ENCODE data around the gene AMER2. TPM values are rescaled to one million over a fixed set of nuclear protein-coding genes. Genes with fewer than 3 reads are reported as not detected.

Gene AMER2
- total and polyA plus RNA-seq, 7 experiments from 2014 or later = 0.05 TPM; not detected in 6

DNA sequence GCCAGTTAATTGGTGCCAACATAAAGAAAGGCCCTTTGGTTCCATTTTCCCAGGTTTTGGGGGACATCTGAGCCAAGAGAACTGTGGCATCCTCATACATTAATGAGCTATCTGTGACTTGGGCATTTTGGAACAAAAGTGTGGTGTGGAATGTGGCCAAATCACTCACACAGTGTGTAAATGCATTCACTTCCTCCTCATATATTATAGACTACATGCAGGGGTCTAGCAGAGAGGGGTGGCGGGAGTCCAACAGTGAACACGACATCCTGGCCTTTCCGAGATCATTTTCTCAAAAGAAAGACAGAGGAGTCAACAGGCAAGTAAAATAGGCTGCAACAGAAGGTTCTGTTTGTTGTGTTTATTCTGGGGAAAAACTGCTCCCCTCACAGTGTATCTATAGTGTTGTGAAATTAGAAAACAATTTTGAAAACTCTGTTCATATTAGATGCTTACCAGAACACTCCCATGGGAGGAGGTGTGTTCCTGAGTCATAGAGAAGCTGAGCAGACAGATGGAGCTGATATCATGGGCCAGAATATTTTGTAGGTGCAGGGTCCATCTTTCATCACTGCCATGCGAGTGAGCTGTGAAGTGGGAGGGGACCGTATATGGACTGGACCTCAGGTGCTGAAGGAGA, 39.2 kb downstream of the AMER2 start:
- Mint-ChIP-seq H3K36me3 (no peaks in the 10 kb centered on the region), H3K27me3 (peaks cover 34 to 61% (median 38%) of the 10 kb centered on the region in 5 donors), H3K4me3 (no peak overlapping the region), H3K27ac (no peak overlapping the region), H3K9me3 (peaks cover 0 to 23% (median 6%) of the 10 kb centered on the region in 11 donors), H3K4me1 (peaks cover 0 to 5% (median 0%) of the 10 kb centered on the region in 7 donors)
- Histone ChIP-seq H3K36me3 (ENCODE audit: control insufficient read depth in 2 of 3, insufficient read depth in 3 of 3, low read length in 3 of 3) (no peaks in the 10 kb centered on the region), H3K27ac (ENCODE audit: low read depth, low read length) (no peak overlapping the region), H3K4me1 (ENCODE audit: control insufficient read depth in 2 of 2, insufficient read depth in 2 of 2, low read length in 2 of 2) (no peaks in the 10 kb centered on the region), H3K4me3 (ENCODE audit: low read length) (no peak overlapping the region), H3K9me3 (ENCODE audit: control insufficient read depth in 2 of 3, low read length in 3 of 3) (no peaks in the 10 kb centered on the region), H3K27me3 (ENCODE audit: control insufficient read depth in 2 of 2, insufficient read depth in 2 of 2, low read length in 2 of 2) (no peaks in the 10 kb centered on the region)
- DNase-seq (no peak), ATAC-seq (no peak)
- CTCF ChIA-PET = no interaction called here
- intact Hi-C loops (cut with micrococcal nuclease) = no loop called here
- POLR2A ChIA-PET = no interaction called here

DNA sequence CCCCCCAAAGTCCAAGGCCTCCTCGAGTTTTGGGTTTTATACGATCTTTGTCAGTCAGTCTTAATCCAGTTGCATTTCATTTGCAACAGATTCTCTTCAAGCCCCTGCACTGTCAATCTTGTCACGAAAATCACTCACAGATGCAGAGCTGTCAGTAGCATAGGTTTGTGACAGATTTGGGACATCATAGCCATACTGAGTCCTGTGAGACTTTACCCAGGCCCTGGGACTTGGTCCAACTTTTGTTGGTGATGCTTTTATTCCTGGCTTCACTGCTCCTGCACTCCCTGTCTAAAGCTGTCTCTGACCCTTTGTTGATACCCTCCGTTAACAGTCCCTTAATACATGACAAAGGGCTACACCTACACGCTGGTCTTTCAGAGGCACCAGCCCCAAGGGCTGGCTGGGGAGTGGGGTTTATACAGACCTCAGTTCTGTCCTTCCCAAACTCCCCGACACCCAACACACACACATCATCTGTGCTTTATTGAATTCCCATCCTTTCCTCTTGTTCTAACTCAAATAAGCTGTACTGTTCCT, 40.1 kb downstream of the AMER2 start:
- Mint-ChIP-seq H3K9me3 (peaks cover 0 to 26% (median 6%) of the 10 kb centered on the region in 11 donors), H3K4me1 (peaks cover 0 to 2% (median 0%) of the 10 kb centered on the region in 7 donors)

DNA sequence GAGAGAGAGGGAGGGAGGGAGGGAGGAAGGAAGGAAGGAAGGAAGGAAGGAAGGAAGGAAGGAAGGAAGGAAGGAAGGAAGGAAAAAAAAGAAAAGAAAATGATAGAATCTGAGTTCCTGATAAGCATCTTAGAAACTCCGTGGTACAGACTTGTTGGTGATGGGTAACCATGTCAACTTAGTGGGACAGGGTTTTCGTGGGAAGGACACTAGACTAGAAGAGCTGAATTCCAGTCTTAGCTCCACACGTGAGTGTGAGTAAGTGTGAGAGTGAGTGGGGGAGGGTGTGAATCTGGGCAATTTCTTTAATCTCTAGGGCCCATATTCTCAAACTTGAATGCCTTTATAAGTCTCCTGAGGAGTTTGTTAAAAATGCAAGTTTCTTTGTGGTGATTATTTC, 41.1 kb downstream of the AMER2 start:
- Histone ChIP-seq H3K4me3 (ENCODE audit: low read length) (no peak overlapping the region), H3K27ac (ENCODE audit: low read depth, low read length) (no peak overlapping the region), H3K4me1 (ENCODE audit: control insufficient read depth in 2 of 2, insufficient read depth in 2 of 2, low read length in 2 of 2) (no peaks in the 10 kb centered on the region), H3K27me3 (ENCODE audit: control insufficient read depth in 2 of 2, insufficient read depth in 2 of 2, low read length in 2 of 2) (no peaks in the 10 kb centered on the region), H3K36me3 (ENCODE audit: control insufficient read depth in 2 of 3, insufficient read depth in 3 of 3, low read length in 3 of 3) (no peaks in the 10 kb centered on the region), H3K9me3 (ENCODE audit: control insufficient read depth in 2 of 3, low read length in 3 of 3) (no peaks in the 10 kb centered on the region)
- Mint-ChIP-seq H3K36me3 (no peaks in the 10 kb centered on the region), H3K4me1 (peaks cover 0 to 2% (median 0%) of the 10 kb centered on the region in 7 donors), H3K4me3 (no peak overlapping the region), H3K27me3 (peaks cover 20 to 53% (median 33%) of the 10 kb centered on the region in 5 donors), H3K27ac (no peak overlapping the region), H3K9me3 (peaks cover 0 to 26% (median 6%) of the 10 kb centered on the region in 11 donors)
- intact Hi-C loops (cut with micrococcal nuclease) = no loop called here
- no peak for ATAC-seq
- CTCF ChIA-PET = no interaction called here
- POLR2A ChIA-PET = no interaction called here
- DNase-seq = no peak

More for the DNA sequence above, 40.1 kb downstream of the AMER2 start:
- ChIA-PET CTCF (no interaction called here), POLR2A (no interaction called here)
- no peak for ATAC-seq
- H3K4me3 ChIP-seq (ENCODE audit: low read length) = no peak overlapping the region
- H3K36me3 ChIP-seq (ENCODE audit: control insufficient read depth in 2 of 3, insufficient read depth in 3 of 3, low read length in 3 of 3) = no peaks in the 10 kb centered on the region
- H3K4me3 Mint-ChIP-seq = no peak overlapping the region
- H3K27me3 Mint-ChIP-seq = peaks cover 27 to 55% (median 31%) of the 10 kb centered on the region in 5 donors
- no peak for DNase-seq
- H3K36me3 Mint-ChIP-seq = no peaks in the 10 kb centered on the region
- intact Hi-C loops (cut with micrococcal nuclease) = no loop called here
- H3K9me3 ChIP-seq (ENCODE audit: control insufficient read depth in 2 of 3, low read length in 3 of 3) = no peaks in the 10 kb centered on the region
- H3K27me3 ChIP-seq (ENCODE audit: control insufficient read depth in 2 of 2, insufficient read depth in 2 of 2, low read length in 2 of 2) = no peaks in the 10 kb centered on the region
- H3K27ac ChIP-seq (ENCODE audit: low read depth, low read length) = no peak overlapping the region
- no peak overlapping the region for H3K27ac Mint-ChIP-seq
- H3K4me1 ChIP-seq (ENCODE audit: control insufficient read depth in 2 of 2, insufficient read depth in 2 of 2, low read length in 2 of 2) = no peaks in the 10 kb centered on the region

DNA sequence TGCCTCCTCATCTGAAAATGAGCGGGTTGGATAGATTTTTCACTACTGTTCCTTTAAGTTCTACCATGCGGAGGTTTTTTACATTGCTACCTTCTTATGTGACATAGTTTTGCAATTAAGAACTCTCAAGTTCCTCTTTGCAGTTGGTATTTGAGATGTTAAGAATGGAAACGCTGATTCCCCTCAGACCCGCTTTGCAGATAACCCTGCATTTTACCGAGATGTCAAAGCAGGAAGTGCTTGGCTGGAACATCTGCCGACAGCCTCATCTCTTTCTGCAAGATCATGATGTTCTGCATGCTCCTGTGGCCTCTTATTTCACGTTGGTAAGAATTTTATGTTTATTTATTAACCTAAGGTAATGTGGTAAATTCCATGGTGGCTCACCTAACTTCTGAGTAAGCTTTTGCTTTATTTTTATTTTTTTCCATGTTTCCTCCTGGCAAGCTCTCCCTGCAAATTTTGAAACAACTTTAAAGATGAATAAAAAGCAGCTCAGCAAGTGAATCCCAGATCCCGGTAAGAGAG, 53.6 kb downstream of the AMER2 start:
- H3K27me3 ChIP-seq (ENCODE audit: control insufficient read depth in 2 of 2, insufficient read depth in 2 of 2, low read length in 2 of 2) = no peaks in the 10 kb centered on the region
- H3K9me3 ChIP-seq (ENCODE audit: control insufficient read depth in 2 of 3, low read length in 3 of 3) = no peaks in the 10 kb centered on the region
- H3K36me3 ChIP-seq (ENCODE audit: control insufficient read depth in 2 of 3, insufficient read depth in 3 of 3, low read length in 3 of 3) = no peaks in the 10 kb centered on the region
- H3K4me1 ChIP-seq (ENCODE audit: control insufficient read depth in 2 of 2, insufficient read depth in 2 of 2, low read length in 2 of 2) = no peaks in the 10 kb centered on the region
- H3K9me3 Mint-ChIP-seq = peaks cover 0 to 18% (median 6%) of the 10 kb centered on the region in 11 donors
- H3K4me1 Mint-ChIP-seq = peaks cover 0 to 6% (median 0%) of the 10 kb centered on the region in 7 donors
- H3K27me3 Mint-ChIP-seq = peaks cover 30 to 55% (median 50%) of the 10 kb centered on the region in 5 donors
- ATAC-seq (no peak), DNase-seq (no peak)
- H3K4me3 ChIP-seq (ENCODE audit: low read length) = no peak overlapping the region
- no peak overlapping the region for H3K27ac Mint-ChIP-seq
- CTCF ChIA-PET = no interaction called here
- H3K36me3 Mint-ChIP-seq = no peaks in the 10 kb centered on the region
- no peak overlapping the region for H3K27ac ChIP-seq (ENCODE audit: low read depth, low read length)
- POLR2A ChIA-PET = no interaction called here
- no peak overlapping the region for H3K4me3 Mint-ChIP-seq
- intact Hi-C loops (cut with micrococcal nuclease) = no loop called here

DNA sequence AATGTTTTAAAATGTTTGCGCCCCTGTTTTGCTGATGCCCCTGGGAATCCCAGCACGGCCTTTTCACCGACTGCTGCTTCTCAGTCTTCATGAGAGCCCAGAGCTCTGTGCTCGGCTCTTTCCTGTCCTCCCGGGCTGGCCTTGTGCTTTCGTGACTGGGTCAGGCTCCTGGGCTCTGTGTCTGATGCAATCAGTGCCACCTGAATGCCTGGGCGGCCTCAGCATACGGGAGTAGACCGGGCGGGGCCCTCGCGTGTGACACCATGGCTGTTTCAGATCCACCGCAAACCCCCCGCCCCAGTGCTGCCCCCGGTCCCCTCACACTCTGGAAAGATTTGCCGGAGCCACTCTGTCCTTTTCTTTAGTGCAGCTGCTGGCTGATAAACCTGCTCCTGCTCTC, 54.8 kb downstream of the AMER2 start:
- CTCF ChIA-PET = no interaction called here
- ATAC-seq (no peak), DNase-seq (no peak)
- Histone ChIP-seq H3K27me3 (ENCODE audit: control insufficient read depth in 2 of 2, insufficient read depth in 2 of 2, low read length in 2 of 2) (no peaks in the 10 kb centered on the region), H3K9me3 (ENCODE audit: control insufficient read depth in 2 of 3, low read length in 3 of 3) (no peaks in the 10 kb centered on the region), H3K36me3 (ENCODE audit: control insufficient read depth in 2 of 3, insufficient read depth in 3 of 3, low read length in 3 of 3) (no peaks in the 10 kb centered on the region), H3K27ac (ENCODE audit: low read depth, low read length) (no peak overlapping the region), H3K4me1 (ENCODE audit: control insufficient read depth in 2 of 2, insufficient read depth in 2 of 2, low read length in 2 of 2) (no peaks in the 10 kb centered on the region), H3K4me3 (ENCODE audit: low read length) (no peak overlapping the region)
- POLR2A ChIA-PET = no interaction called here
- Mint-ChIP-seq H3K4me3 (no peak overlapping the region), H3K4me1 (peaks cover 0 to 6% (median 0%) of the 10 kb centered on the region in 7 donors), H3K36me3 (no peaks in the 10 kb centered on the region), H3K27me3 (peaks cover 30 to 55% (median 46%) of the 10 kb centered on the region in 5 donors), H3K27ac (no peak overlapping the region), H3K9me3 (peaks cover 0 to 9% (median 2%) of the 10 kb centered on the region in 11 donors)
- intact Hi-C loops (cut with micrococcal nuclease) = no loop called here

DNA sequence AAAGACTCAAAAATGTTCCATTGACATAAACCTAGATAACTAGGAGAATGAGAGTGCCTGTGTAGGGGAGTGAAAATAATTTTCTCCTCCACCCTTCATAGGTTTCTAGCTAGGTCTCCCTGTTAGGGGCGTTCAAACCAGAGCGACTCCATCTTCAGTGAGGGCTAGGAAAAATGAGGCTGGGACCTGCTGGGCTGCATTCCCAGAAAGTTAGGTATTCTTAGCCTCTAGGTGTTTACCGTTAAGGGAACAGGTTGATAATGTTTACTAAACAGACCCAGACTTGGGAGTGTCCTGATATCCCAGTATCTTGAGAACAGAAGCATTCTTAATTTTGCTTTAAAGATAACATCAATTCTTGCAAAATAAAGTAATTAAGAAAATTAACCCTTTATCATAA, 56.0 kb downstream of the AMER2 start:
- intact Hi-C loops (cut with micrococcal nuclease) = no loop called here
- Mint-ChIP-seq H3K27me3 (peaks cover 28 to 58% (median 47%) of the 10 kb centered on the region in 5 donors), H3K27ac (no peak overlapping the region), H3K36me3 (no peaks in the 10 kb centered on the region), H3K9me3 (peaks cover 0 to 2% (median 0%) of the 10 kb centered on the region in 11 donors), H3K4me1 (peaks cover 0 to 6% (median 0%) of the 10 kb centered on the region in 7 donors), H3K4me3 (no peak overlapping the region)
- DNase-seq (no peak), ATAC-seq (no peak)
- Histone ChIP-seq H3K4me3 (ENCODE audit: low read length) (no peak overlapping the region), H3K36me3 (ENCODE audit: control insufficient read depth in 2 of 3, insufficient read depth in 3 of 3, low read length in 3 of 3) (no peaks in the 10 kb centered on the region), H3K27me3 (ENCODE audit: control insufficient read depth in 2 of 2, insufficient read depth in 2 of 2, low read length in 2 of 2) (no peaks in the 10 kb centered on the region), H3K9me3 (ENCODE audit: control insufficient read depth in 2 of 3, low read length in 3 of 3) (no peaks in the 10 kb centered on the region), H3K27ac (ENCODE audit: low read depth, low read length) (no peak overlapping the region), H3K4me1 (ENCODE audit: control insufficient read depth in 2 of 2, insufficient read depth in 2 of 2, low read length in 2 of 2) (no peaks in the 10 kb centered on the region)
- CTCF ChIA-PET = no interaction called here
- POLR2A ChIA-PET = no interaction called here
